Stimulated activated CD4-positive, alpha-beta T cell treated with anti-CD3 and anti-CD28 coated beads, Interleukin-4, amount 100 ng/mL, for 1 hour (primary cell): ENCODE results near the gene ERC1.

Source experiments
- DNase-seq: peaks from one replicate; pipeline ENCODE4 v3.0.0-alpha.2; 2020

ERC1 gene

GRCh38 chr12:1369460-1369859 is 378.4 kb downstream of the ERC1 start:
- DNase-seq, result no peak

DNA sequence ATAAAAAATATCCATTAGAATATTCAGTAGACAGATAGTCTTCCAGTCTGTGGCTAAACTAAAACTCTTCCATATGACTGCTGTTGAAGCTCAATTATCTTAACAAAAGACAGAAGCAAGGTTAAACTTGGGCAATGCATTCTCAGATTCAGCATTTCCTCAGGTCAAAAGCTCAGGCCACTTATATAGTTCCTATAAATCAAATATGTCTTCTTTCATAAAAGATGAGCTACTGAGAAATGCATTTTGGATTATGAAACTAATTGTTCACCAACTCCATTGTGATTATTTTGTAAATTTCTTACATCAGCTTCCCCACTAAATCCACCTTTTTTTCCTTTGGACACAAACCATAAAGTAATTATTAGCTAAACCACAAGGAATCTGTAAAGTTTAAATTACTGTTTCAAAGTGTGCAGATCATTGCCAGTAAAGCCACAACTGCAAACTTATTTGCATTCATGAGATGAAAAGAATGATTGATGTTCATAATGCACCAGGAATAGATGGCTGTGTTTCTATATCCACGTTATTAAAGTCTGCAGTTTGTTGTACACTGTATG is 379.0 kb downstream of the ERC1 start:
- no peak for DNase-seq

DNA sequence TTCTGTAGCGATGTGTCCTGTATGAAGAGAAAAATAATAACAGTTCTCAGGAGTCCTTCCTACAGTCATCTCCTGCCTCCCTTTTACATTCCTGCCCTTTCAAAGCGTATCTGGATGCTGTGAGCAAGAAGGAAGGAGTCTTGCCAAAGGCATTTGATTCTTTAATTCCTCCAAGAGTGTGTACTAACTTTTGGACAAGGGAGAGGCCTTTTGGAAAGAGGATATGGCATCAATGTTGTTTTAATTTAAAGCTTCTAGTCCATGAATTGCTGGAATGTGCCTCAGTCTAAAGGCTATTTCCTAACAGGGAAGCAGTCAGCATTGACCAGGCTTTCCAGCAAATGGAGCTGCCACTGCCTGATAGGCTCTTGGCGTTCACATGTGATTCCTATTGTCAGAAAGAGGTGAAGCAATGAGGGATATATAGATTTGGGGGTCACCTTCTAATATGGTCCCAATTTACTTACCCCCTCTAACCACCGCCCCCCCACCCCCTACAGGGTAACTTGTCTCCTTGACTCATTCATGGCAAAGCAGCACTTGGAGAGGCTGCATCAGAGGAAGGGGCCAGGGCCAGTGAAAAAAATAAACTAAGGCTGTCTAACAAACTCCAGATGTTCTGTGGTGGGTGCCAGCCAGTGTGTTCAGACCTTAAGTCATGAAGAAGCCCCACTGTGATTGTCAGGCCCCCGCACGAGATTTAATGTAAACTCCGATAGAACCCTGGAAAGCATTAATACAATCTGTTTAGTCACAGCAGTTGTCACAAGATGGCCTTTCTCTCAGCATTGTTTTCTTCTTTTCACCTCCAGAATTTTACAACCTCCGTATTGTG is 383.1 kb downstream of the ERC1 start:
- DNase-seq, result no peak

DNA sequence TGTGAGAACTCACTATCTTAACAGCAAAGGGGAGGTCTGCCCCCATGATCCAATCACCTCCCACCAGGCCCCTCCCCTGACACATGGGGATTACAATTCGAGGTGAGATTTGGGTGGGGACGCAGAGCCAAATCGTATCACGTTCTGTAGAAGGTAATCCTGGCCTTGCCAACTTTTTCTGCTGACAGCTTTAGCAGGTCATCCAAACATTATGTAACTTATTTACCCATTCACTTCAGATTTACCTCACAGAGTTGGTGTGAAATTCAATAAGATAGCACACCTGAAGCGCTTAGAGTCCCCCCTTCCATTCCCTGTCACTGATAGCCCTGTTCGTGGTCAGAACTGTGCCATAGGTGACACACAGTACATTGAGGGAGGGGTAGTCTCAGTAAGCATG is 384.3 kb downstream of the ERC1 start:
- no peak for DNase-seq

- DNase-seq, result no peak
Observed at GRCh38 chr12:1377117-1377516, 386.1 kb downstream of the ERC1 start.

- no peak for DNase-seq
Observed at GRCh38 chr12:1377681-1378080, 386.7 kb downstream of the ERC1 start.

DNA sequence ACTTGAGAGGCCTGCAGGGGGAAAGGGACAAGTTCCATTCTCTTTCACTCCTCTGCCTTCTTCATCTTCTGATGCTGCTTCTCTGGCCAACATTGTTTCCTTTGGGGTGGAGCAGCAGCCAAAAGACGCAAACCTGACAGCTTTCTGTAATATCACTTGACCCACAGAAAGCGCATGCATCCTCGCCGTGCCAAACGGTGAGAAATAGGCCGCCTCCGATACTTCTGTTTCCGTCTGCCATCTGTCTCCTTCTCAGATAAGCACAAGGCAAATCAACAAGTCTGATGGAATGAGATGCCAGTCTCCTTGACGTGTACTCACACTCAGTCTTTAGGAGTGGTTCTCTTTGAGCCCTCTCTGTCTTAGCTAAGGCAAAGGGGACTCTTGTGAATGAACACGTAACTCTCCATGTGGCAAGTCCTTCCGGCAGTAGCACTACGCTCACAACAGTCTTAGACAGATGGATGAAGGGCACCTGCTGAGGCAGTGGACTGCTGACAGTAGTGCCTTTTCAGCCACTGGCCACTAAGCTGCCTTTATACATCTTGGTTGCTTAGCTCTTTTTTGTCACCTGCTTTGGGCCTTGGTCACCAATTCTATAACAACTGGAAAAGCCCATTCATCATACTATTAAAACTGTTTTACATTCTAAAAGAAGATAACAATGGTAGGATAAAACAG is 389.3 kb downstream of the ERC1 start:
- DNase-seq, result no peak

- no peak for DNase-seq
Observed at GRCh38 chr12:1382151-1382550, 391.1 kb downstream of the ERC1 start.

DNA sequence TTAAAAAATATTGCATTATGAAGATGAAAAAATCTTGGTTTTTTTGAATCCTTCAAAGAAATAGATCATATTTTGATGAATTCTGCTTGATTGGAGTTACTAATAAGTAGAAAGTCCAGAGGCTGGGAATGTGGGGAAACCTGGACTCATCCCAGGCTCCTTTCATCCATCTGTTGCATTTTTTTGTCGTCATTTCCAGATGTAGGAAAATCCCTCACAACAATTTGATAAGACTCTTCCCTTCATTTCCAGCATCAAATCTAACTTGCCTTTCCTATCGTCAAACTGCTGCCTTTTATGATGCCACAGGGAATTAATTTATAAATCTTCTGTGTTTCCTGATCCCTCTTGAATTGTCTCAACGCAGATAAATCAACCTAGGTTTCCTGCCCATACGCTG is 391.8 kb downstream of the ERC1 start:
- no peak for DNase-seq

GRCh38 chr12:1383758-1384157 is 392.7 kb downstream of the ERC1 start:
- no peak for DNase-seq

- DNase-seq, result no peak
Observed at GRCh38 chr12:1384910-1385309, 393.9 kb downstream of the ERC1 start.

- no peak for DNase-seq
Observed at GRCh38 chr12:1391722-1392121, 400.7 kb downstream of the ERC1 start.

- no peak for DNase-seq
Observed at GRCh38 chr12:1395421-1395955, 404.5 kb downstream of the ERC1 start.

DNA sequence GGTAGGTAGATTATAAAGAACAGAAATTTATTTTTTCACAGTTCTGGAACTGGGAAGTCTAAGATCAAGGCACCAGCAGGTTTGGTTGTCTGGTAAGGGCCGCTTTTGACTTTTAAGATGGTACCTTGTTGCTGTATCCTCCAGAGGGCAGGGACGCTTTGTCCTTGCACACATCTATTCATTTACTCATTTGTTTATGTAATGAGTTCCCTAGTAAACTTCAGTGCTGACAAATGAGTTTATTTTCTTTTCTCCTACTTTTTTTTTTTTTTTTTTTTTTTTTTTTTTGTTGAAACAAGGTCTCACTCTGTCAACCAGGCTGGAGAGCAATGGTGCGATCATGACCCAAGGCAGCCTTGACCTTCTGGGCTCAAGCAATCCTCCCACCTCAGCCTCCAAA is 407.6 kb downstream of the ERC1 start:
- DNase-seq, result no peak

GRCh38 chr12:1401891-1402290 is 410.9 kb downstream of the ERC1 start:
- no peak for DNase-seq

DNA sequence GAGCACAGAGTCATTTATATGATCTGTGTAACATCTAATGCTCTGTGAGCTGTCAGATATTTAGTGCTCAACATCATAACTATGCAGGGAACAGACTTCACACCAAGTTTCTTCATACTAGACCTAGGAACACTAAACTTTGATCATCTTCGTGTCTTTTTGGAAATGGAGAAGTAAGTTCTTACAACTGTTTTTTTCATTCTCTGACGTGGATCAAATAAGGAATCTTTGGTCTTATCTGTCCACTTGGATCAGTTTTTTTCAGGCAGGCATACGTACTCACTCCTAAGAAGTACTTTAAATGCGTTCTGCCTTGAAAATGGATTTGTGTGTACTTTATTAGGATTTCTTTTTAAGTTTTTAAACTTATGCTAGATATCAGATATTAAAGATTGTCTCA is 412.4 kb downstream of the ERC1 start:
- DNase-seq, result no peak

- DNase-seq, result no peak
Observed at GRCh38 chr12:1405619-1406018, 414.6 kb downstream of the ERC1 start.

GRCh38 chr12:1410794-1411193 is 419.8 kb downstream of the ERC1 start:
- DNase-seq, result no peak

- no peak for DNase-seq
Observed at GRCh38 chr12:1413930-1414329, 422.9 kb downstream of the ERC1 start.

DNA sequence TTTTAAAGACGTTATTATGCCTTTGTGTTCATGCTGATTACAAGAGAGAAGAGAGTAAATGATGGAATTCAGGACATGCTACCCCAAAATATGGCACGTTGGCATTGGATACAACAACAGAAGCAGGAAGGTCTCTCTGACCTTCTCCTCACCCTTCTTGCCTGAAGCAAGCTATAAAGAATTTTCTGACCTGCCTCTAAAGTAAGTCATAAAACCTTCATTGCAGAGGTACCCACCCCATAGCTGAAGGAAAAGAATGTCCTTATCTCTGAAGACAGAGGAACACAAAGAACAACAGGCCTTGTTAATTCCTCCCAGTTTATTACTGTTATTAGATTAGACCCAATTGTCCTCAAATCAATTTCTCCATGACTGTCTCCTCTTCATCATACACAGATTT is 427.1 kb downstream of the ERC1 start:
- no peak for DNase-seq

DNA sequence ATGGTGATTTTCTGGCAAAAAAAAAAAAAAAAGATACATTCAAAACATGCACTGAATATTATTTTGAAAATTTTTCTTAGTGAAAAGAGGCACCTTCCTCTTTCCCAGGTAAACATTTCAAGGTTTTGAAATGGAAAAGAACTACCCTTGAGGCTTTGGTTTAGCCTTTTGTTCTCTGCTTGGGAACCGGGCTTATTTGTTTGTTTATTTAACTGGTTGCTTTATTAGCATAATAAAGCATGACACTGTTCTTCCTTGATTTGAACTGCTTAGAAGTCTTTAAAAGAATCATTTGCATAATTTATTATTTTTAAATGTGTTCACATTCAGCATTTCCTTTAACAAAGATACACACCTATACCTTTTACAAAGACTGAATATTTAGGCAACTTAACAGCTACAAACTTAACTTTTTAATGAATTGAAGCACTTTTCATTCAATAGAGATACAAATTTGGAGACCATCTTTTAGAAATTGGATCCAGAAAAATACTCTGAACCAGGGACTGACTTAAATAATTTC is 428.9 kb downstream of the ERC1 start:
- DNase-seq, result no peak

GRCh38 chr12:1421091-1421846 is 430.2 kb downstream of the ERC1 start:
- DNase-seq, result no peak
